ENCODE results near the gene KCNJ5.

KCNJ5 gene

DNA sequence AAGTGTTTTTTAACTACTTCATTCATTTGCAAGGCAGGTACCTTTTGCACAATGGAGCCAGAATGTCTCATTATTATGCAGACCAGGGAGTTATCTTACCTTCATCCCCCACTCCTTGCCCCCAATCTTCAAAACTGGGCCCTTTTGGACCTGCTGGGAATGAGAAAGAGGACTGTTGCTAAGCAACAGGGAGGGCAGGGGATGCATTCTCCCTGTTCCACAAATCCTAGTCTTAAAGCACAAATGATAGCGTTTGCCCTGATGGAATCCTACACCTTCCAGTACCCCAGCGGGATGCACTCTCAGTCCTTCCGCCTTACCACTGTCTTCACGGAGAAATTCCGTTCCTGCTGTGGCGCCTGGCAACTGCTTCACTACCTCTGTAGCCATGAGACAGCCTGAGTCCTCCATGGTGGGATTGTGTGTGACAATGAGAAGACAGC is 20.0 kb upstream of the KCNJ5 start:
- no peak for DNase-seq

DNA sequence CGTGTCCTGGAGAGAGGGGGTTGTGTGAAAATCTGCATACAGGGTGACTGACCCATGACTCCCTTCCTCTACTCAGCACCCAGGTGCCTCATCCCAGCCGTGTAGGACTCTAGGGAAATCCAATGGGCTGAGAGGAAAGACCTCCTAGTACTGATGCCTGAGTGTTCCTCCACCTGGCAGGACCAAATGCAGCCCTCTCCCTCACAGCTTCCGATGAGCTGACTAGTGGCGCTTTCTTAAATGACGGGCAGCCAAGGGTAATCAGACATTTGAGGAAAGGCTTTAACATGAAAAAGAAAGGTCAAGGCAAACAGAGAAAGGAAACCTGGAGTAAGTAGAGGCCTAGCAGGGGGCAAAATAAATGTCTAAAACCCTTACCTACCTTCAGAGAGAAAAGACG is 19.1 kb upstream of the KCNJ5 start:
- DNase-seq: no peak

DNA sequence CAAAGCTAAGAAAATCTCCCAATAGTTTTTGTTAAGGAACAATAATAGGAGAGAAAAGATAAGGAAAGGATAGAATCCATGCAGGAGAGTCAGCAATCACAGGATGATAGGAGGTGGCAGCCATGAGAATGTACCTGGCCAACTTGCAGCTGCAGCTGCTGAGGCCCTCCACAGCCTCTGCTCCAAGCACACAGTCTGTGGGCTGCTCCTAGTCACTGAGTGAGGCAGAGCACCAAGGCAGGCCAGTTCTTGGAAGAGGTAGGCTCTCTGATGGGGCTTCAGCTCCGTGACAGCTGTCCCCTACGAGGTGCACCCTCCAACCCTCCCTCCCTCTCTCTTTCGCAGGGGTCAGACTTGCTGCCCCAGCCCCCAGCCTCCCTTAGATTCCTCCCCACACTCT is 18.6 kb upstream of the KCNJ5 start:
- DNase-seq: no peak

DNA sequence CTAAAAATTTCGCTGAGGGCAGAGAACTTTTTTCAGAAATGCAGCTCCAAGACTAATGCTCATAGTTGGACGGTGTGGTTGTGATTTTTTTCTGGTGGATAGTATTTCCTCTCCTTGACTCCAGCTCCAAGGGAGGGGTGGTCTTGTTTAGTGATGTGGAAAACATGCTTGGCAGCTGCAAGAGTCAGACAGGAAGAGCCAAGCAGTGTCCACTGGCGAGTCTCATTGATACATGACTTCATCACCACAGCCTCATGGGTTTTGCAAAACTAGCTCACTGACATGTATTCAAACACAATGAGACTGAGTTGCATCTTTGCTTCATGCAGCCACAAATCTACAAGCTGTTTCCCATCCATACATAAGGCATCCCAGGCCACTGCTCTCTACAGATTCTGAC is 16.7 kb upstream of the KCNJ5 start:
- no peak for DNase-seq

DNA sequence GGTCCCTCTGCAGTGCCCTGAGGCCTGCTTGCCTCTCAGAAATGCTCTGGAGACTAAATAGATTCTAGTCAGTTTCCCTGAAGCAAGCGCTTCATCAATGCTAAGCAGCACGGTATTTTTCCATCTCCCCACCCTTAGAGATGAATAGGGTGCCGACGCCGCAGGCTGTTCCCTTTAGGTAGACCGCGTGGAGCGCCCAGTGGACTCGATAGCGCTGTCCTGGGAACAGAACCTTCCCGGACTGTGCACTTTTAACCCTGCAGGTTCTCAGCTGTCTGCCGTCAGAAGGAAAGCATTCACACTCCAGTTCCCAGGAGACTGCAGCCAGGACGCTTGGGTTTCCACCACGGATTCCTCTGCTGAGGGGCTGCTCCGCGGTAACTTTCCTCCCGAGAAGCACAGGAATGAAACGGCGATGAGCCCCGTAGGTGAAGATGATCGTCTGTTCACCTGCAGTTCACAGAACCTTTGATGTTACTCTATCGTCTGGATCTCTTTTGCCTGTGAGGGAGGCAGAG is 15.0 kb upstream of the KCNJ5 start:
- no peak for DNase-seq

DNA sequence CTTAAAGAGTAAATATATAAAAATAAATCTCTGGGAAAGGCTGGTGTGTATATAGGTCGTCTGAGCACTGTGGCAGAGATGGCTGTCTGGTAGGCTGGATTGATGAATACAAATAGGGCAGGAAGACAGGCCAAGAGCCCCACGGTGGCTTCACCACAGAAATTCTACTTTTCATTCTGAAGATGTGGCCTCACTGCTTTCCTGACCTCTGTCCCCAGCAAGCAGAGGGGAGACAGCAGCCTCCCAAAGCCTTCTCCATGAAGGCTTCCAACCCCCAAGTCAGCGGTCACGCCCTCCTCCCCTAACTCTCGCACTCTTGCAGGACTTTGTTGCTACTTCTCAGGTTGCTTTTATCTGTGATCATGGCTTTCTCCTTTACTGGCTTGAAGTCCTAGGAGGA is 13.4 kb upstream of the KCNJ5 start:
- DNase-seq: no peak

DNA sequence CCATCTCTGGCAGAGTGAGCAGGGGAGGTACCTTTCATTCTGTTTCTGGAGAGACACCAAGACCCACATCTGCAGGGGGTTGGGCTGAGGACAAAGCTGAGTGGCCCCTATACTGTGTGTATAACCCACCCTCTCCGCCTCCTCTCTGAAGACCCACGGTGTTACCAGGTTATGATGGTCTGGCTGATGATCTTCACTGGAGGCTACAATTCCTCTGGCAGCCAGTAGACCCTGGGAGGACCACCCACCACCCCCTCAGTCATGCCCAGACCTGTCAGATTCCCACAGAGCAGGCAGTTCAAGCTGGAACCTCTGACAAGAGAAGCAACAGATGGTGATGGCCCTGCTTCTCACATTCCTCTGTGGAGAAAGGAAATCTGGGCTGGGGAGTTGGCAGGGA is 12.7 kb upstream of the KCNJ5 start:
- DNase-seq: no peak

DNA sequence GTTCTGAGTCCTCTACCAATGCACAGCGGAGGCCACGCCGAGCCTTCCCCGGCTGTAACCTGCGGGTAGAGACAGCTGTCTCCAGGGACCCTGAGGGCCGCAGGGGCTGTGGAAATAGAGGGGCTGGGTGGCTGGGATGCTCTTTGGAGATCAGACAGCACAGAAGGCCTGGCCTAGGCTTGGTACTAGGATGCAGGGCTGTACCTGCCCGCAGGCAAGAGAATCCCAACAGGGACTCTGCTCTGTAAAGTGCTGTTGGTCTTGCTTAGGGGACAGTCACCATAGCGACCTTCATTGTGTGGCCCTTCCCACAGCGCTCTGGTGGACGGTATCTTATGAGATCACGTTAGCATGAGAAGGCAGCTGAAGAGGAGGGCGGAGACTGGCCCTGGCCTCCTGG is 11.3 kb upstream of the KCNJ5 start:
- DNase-seq: no peak

DNA sequence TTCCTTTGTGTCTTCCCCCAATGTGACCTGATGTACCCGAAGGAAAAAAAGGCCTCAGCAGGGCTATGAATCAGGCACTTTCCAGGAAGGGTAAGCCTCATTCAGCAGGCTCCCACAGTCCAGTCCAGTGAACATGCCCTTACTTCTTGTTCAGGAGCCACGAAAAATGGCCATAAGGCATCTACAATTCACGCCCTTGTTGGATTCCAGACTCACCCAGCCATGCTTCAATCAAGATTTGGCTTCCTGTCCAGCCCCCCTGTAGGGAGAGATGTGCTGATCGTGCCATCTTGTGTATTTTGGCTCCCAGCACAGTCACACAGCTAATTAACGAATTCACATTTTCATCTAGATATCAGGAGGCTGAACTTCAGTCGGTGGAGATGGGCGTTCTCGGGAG is 9.9 kb upstream of the KCNJ5 start:
- DNase-seq: no peak

DNA sequence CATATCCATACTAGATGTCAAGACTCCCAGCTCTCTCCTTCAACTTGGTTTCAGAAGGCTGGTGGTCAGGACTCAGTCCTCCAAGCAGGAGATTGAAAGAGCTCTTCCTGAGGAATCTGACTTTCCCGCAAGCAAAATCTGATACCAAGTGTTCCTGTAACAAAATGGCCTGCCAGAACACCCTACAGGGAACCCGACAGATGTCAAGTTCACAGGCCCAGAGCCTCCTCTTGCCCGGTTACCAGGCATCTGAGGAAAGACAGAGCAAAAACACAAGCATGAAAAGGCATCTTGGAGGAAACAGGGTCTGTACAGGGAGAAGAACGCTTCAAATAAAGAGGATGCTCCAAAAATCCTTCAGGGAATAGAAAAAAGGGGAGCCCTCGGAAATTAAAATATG is 8.7 kb upstream of the KCNJ5 start:
- DNase-seq: no peak

DNA sequence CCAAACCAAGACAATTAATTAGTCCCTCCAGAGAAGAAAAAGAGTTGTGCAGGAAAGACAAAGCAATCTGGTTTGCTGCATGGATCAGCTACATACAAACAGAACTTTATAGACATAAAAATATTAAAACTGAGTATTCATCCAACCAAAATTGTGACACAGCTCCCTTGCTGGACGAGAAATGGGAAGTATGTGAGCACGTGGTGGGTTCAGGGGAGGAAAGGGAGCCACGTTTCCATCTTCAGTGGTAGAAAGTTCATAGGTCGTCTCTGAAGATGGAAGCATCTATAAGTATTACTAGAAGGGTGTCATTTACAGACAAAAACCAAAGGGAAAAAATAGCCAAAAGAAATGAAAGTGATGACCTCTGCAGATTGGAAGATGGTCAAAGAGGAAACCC is 7.1 kb upstream of the KCNJ5 start:
- peak in 3 of 4 experiments; percentile 52 to 53 (median 52) for DNase-seq

DNA sequence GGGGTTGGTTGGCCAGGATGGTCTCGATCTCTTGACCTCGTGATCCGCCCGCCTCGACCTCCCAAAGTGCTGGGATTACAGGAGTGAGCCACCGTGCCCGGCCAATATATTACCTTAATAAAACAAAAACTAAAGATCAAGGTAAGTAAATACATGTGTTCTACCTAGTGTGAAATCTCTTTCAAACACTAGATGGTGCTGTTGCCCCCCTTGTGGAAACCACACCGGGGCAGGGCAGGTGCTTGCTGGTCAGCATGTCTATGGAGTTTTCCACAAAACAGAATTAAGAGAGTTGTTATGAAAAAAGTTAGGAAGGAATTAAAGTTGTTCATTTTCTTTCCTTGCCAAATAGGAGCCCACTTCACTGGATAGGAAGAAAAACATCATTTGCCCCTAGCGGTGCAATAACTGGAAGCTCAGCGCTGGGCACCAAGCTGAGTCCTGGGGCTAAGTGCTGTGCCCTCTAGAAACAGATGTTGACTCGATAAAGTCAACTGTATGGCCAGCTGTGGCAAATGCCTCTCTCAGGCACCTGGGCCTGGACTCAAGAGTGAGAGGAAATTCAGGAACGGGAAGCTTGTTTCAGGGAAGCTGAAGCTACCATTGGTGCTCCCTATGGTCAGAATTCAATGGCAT is 6.3 kb upstream of the KCNJ5 start:
- peak; percentile 59 to 78 (median 66) for DNase-seq

DNA sequence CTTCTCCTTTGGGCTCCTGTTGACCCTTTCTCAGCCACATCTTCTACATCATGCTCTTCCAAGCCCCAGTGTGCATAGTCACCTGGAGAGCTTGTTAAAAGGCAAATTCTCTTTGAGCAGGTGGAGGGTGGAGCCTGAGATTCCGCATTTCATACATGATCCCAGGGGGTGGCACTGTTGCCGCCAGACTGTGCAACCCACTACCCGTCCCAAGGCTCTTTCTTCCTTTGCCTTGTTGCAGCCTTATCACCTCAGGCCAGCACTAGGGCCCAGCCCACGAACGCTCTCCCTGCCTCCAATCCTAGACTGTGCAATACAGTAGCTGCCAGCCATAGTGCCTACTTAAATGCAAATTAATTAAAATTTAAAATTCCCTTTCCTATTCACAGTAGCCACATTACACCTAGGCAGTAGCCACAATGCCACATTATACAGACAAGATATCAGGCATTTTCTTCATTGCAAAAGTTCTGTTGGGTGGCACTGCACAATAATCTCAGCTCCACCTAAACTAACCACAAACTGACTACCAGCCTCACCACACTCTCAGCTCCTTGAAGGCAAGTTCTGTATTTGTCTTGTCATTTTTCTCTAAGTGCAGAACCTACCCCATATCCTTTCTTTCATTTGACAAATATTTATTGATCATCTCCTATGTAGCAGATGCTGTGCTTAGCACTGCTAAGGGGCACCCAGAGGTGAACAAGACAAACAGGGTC is 4.6 kb upstream of the KCNJ5 start:
- DNase-seq: peak in 1 of 4 experiments; percentile 51

DNA sequence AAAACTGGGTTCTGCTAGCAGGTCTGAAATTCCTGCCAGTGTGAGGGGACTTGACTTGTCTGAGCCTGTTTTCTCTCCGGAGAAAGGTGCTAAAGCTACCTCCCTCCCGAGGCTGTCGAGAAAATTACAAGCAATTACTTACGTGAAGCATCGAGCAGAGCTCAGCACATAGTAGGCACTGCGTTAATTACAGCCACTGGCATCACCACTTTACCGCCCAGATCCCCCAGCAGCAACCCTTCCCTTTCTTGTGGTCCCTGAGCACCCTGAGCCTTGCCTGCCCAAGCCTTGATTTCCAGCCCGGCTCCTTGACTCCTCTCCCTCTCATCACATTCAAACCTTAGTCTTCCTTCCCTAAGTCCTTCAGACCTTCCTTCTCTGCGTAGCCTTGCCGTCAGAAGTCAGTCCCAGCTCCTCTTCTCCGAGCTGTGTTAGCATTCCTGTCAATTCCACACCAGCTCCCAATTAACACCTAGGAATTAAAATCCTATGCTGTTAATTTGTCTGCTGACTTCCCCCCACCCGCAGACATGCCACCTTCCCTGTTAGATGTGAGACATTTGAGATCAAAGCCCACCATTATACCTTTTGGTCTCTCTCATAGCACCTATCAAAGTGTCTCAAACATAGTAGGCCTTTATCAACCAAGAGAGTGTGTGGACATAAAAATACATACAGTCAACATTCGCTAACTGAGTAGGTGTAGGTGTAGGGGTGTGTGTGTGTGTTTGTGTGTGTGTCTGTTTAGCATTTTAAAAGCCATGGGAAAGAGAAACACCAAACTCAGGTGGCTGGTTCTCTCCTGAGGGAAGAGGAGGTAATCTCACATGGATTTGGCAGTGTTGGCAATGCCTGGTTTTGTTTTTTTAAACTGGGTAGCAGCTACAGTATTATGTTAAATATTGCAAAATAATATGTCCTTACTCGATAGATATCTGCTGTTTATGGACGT is 2.8 kb upstream of the KCNJ5 start:
- DNase-seq: no peak

DNA sequence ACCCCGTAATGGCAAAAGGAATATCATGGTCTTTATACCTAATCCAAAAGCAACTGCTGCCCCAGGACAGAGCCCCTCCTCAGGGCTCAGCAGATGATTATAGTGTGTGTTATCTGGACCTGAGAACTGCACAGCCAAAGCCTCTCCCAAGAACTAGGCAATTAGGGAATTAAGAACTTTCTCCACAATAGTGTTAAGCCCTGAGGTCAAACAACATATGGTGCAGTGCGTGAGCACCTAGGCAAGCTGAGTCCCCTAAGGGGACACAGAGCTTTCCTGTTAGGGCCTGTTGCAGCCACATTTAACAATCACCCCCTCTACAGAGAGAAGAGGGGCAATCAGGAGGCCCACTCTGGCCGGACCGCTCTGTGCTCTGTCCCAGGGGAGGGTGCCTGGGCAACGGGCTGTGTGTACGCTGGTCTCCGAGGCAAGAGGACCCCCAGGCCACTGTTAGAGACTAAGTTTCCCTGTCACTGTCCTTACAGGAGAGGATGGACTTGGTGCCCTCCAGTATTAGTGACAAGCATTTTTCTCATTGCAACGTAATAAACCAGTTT is 1.4 kb upstream of the KCNJ5 start:
- no peak for DNase-seq

DNA sequence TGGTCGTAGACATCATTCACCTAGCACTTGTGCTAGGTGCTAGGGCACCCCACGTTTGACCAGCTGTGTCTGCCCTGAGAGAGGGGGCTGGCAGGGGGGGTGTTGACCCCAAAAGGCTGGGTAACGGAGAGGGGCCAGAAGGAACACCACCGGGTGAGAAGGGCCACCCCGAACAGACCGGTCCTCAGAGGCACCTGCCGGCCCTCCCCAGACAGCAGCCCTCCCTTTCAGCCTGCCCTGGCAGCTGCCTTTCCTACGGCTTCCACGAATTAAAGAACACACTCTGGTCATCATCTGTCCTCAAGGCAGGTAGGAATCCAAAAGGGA is 977 bp upstream of the KCNJ5 start:
- no peak for DNase-seq

DNA sequence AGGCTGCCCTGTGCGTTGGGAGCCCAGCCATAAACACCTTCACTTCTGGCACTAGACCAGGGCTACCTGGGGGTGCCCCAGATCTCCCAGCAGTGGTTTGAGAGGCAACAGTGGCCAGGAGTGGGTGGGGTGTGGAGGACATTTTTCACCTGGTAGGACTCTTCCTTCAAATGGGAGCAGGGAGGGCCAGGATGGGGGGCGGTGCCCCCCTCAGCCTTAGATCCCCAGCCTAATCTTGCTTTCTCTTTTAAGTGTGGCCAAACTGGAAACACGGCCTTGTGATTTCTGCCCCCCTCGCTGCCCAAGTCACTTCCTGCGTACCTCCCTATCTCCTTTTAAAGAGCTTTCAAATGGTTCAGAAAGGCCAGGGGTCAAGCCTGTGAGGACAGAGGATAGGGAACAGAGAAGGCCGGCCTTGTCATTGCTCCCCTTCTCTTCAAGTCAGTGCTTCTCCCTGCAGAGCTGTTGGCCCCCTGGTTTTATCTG is 800 bp downstream of the KCNJ5 start:
- peak in 3 of 4 experiments; percentile 46 to 50 (median 48) for DNase-seq

DNA sequence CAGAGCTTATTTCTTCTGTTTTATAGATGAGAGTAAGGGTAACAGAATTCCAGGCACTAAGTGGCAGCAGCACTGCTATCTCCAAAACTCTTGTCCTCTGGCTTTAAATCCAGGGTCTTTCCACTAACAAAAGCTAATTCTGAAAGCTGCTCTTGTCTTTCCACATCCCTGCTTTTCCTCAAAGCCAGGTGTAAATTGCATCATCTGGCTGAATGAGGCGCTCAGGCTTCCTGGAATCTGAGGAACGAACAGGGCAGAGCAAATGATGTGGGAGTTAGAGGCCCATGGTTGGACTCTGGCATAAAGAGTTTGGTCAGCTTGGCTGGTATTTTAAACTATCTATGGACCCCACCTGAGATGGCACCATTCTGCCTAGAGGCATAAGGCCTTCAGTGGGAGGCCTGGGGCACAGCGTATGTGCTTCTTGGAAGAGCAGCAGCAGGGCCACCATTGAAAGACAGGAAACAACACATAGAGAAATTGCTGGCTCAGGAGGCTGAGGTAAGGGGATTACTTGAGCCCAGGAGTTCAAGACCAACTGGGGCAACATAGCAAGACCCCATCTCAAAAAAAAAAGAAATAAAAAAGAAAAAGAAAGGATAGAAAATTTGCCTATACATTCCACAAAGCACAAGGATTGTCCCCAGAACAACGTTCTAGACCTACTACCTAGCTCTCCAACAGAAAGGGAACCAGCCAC is 1.9 kb downstream of the KCNJ5 start:
- no peak for DNase-seq

DNA sequence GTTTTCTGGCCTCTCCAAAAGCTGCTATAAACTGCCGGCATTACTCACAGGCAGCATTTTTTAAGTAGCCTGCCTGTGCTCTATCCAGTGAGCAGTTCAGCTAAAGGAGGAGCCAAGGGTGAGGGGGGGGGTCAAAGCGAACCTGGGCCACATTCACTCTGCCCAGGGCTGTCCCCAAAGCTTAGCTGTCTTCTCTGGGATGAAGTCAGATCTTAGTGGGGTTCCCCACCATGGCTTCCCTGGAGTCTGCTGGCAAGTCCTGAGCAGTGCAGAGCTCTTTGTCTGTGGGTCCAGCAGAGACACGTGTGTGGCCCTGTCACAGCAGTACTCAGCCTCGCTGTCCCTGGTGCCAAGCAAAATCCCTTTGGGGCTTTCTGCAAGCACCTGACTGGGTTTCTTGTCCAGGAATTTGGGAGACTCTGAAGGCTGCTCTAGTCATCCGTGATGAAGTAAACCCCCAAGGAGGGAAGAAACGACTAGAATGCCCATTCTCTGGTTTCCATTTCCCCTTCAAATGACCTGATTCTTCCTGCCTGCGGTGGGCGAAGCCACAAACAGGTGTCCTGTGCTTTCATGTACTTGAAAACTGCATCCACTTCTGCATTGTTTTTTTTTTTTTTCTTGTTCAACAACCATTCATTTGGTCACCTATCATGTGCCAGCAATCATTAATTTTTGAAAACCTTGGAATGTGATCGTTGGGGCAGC is 2.6 kb downstream of the KCNJ5 start:
- DNase-seq: no peak

DNA sequence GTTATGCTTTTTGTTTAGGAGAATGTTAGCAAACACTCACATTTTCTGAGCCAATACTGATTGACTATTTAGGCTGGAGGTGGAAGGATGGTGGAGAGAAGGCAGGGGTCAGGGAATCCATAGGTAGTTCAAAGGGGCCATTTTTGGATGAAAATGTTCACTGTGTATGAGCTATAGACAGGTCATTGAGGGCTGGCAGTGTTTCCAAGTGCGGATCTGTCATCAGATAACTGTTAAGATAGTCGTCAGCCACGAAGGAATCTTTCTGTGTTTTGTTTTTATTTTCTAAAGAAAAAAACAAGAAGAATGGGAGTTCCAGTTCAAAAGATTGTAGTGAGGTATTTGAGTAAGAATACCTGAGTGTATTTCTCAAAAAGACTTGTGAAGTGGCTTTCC is 3.1 kb downstream of the KCNJ5 start:
- no peak for DNase-seq

DNA sequence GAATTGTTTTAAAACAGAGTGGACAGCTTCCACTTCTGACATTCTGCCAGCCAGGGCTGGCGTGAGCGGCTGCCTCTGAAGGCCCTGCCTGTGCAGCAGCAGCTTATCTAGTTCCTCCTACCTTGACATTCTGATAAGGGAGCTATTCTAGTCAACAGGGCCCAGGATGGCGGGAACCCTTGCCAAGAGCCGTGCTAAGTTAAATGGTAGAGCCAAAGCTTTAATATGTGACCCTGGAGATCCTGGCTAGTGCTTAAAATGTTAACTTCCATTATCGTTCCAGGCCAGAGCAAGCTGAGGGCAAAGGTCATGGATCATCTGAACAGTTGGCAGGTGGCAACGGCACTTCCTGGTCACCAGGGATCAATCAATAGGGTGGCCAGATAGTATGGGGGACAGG is 3.5 kb downstream of the KCNJ5 start:
- no peak for DNase-seq

DNA sequence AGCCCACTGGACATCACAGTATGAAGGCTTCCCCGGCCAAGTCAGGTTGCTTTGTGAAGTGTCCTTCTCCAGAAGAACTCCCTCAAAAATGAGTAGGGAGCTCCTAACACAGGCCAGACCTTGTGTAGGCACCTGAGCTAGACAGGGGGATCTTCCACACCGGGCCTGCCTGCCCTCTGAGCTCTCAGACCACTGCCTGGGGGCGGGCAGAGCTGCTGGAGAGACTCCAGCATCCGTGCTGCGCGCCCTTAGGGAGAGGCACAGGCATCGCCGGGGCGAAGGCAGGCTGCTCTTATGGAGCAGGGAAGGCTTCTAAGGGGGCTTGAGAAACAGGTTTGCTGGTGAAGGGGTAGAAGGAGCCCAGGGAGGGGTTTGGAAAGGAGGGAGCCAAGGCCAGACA is 4.4 kb downstream of the KCNJ5 start:
- no peak for DNase-seq

Data from suppressor macrophage (primary cell).